GM19099 (cell line): ENCODE results near the gene KRT6B.

Experiments
- POLR2A ChIP-seq: IDR thresholded peaks from 3 replicates; pipeline ENCODE4 v1.6.1; 2011; ENCODE audit warnings: low read depth; ENCODE audit not compliant: insufficient read length; ENCODE audit errors: extremely low read depth

The KRT6B gene

DNA sequence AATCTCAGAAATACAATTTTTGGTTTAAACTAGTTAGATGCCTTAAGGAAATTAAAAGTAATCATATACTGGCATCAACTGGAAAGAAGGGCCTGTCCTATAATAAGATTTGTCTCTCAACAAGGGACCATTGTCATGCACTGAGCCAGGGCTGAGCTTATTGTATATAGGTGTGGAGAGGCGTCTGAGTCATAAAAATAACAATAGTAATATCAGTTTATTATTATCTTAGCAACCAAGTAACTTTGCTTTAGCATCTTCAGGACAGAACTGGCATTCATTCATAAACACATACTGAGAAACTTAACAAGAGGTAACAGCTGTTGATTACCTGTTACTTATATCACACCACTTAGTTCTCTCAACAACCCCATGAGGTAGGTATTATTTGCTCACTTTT is 24.9 kb downstream of the KRT6B start:
- TF ChIP-seq POLR2A, result no peak

DNA sequence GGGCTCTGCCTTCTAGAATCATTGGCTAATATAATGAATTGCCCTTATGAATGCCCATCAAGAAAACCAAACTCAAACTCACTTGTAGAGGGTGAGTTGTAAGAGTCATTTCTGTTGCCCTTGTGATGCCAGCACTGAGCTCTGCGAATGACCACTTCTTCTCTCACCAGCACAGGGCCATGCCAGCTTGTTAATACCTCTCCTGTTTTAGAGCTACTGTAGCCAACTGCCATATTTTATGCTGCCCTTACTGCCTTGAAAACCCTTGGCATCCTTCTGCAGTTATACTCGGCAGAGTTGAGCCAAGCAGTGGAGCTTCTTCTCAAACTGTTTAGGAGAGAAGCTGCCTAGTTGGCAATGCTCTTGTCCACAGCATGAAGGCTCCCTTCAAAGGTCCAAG is 25.9 kb downstream of the KRT6B start:
- no peak for TF ChIP-seq POLR2A

DNA sequence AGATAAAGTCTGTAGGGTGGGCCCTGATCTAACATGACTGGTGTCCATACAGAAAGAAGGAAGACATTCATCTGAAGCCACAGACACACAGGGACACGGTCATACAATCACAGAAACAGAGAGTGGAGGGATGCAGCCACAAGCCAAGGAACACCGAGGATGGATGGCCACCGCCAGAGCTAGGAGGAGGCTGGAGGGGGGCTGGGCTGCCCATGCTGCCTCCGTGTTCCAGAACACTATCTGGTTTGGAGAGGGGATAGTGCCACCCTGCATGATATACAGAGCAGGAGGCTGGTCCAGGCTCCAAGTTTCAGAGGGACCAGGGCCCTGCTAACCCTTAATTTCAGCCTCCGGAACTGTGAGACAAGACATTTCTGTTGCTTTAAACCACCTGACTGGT is 26.5 kb downstream of the KRT6B start:
- TF ChIP-seq POLR2A, result no peak

DNA sequence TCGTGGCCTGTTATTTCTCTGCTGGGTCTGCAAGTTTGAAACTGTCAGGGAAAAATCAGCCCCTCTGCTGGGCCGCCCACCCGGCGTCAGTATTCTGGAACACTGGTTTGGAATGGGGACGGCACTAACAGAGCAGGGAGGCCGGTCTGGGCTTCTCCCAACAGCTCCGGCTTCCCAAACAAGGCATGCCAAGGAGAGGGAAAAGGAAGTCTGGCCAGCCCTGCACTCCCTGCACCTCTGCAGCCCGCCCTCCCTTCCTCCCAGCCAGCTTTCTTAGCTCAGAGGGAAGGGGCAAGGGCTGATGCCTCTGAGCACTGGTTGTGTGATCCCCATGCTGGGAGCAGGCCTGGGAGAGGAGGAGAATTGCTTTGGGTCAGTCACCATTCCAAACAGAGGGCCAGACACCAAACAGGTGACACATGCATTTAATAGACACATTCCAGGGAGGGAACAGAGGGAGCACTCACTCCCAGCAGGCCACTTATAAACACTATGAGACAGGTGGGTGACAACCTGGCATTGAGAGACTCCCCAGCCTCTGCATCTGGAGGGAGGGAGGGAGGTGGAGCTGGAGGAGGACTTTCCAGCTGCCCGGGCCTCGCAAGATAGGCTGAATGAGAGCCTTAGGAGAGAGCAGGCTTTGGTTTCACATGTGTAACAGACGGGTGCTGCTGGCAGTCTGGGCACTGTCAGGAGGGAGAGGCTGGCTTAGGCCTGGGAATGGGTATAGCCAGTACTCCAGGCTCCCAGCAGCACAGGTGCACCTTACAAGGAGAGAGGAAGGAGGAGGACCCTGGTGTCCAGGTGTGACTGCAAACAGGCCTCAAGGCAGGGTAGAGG is 28.1 kb downstream of the KRT6B start:
- no peak for TF ChIP-seq POLR2A

DNA sequence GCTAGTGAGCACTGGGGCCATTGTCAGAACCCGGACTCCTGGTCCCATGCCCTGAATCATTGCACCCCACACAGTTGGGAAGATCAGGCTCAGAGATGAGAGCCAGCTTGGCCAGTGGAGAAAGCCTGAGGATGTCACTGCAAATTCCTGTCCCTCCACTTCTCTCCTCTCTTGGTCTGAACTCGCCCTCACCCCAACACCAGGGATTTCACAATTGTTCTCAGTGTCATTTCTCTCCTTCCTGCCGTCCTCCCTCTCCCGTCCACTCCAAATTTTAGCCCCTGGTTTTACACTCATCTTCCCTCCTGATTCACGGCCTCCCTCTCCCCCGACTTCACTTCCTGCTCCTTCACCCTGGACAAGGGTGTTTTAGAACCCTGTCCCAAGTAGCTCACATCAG is 28.9 kb downstream of the KRT6B start:
- TF ChIP-seq POLR2A, result no peak

DNA sequence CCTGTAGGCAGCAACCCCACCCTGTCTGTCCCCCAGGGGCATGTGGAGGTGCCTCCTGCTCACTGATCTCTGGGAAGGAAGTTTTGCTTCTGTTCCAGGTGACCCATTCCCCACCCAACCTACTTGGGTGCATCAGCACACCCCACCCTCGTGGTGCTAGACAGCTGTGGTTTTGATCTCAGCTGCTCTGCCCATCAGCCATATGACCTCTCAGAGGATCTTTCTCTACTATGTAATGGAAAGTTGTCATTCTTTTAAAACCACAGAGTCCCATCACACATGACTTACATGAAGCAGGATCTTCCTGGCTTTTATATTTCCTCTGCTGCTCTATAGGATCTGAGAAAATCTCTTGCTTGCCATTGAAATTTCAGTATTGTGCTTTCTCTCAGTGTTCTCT is 32.3 kb downstream of the KRT6B start:
- TF ChIP-seq POLR2A, result no peak

DNA sequence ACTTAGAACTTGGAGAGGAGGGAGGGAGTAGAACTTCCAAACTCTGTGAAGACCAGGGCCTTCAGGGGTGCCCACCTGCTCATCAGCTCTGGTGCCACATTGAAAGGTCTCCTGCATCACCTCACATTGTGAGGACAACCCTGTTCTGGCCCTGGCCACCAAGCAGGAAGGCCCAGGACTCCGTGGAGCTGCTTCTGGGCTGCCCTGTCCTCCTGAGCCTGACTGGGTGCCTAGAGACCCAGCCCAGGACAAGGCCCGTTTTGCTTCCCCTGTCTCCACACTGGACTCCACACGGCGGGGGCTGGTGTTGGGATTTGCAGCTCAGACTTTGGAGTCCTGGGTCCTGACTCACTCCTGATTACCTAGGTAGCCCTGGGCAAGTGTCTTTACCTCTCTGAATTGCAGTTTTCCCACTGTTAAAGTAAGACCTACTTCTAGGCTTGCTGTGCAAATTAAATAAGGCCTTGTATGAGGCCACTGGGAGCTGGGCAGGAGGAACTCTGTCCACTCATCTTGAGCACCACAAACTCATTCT is 33.3 kb downstream of the KRT6B start:
- no peak for TF ChIP-seq POLR2A

DNA sequence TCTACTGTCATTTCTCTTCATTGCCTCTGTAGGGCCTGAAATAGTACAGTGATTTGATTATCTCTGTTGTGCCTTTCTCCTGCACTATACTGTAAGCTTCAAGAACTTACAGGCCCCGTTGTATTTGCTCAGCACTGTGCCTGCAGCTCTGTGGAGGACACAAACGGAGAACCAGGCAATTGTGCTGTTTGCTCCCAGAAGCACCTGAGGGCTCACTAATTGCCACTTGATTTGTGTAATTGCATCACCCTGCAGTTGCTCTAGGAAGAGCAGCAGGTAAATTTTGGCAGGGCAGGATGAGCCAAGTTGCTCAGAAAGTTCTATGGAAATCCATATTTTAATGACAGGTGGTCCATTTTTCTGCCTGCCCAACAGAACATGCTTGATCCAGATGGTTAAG is 34.2 kb downstream of the KRT6B start:
- TF ChIP-seq POLR2A, result no peak

DNA sequence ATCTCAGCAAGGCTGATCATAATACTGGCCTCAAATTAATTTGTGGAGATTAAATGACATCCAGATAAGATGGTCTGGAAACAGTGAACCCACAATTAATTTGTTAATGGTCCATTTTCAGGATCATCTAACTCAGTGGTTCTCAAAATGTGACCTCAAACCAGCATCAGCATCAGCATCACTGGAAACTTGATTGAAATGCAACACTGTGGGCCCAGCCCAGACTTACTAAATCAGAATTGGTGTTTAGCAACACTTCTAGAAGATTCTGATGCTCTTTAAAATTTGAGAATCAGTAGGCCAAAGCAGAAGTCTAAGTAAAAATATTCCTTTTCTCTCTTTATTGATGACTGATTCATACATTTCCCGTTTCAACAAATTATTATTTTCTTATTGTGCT is 35.2 kb downstream of the KRT6B start:
- TF ChIP-seq POLR2A, result no peak

DNA sequence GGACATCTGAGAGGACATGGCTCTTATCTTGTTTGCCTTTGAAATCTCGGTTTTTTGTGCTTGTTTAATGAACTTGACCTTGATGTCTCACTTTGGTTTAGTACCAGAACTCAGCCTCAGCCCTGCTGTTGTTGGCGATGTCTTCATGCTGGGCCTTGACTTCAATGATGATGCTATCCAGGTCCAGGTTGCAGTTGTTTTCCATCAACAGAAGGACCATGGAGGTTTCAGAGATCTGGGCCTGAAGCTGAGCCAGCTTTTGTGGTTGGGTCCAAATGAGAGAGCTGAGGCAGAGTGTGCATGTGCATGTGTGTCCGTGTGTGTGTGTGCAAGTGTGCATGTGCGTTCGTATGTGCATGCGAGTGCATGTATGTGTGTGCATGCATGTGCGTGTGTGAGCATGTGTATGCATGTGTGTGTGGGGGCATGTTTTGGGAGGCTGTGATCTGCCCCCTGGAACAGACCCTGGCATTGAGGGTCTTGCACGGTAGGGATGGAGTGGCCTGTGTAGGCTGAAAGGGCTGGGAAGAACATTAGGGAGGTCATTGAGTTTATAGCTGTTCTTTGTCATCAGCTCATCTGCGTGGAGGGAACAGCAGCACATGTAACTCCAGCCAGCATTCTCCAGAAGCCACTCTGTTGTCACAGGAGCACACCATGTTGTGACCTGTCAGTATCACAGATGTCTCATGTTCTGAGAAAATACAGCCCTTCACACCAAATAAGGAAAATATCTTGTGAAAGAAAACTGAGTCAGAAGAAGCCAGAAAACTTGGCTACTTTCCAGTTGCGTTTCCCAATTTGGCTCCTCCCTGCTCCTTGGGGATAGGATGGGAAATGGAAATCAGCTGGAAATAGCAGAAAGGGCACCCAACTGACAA is 35.8 kb downstream of the KRT6B start:
- no peak for TF ChIP-seq POLR2A

DNA sequence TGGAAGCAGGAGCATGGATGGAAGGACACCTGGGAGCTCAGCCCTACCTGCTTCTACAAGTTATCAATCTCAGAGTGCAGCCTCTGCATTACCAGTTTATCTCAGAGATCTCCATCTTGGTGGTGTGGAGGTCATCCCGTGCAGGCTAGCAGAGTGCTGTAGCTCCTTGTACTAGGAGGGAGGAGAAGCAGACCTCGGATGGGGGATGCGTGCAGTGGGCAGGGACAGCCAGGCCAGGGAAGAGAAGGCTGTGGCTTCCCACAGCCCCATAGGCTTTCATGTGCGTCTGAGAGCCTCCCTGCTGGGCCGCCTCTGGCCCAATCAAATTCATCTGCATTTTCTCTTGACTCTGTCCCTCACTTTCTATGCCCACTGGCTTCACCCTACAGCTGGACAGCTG is 37.0 kb downstream of the KRT6B start:
- no peak for TF ChIP-seq POLR2A

DNA sequence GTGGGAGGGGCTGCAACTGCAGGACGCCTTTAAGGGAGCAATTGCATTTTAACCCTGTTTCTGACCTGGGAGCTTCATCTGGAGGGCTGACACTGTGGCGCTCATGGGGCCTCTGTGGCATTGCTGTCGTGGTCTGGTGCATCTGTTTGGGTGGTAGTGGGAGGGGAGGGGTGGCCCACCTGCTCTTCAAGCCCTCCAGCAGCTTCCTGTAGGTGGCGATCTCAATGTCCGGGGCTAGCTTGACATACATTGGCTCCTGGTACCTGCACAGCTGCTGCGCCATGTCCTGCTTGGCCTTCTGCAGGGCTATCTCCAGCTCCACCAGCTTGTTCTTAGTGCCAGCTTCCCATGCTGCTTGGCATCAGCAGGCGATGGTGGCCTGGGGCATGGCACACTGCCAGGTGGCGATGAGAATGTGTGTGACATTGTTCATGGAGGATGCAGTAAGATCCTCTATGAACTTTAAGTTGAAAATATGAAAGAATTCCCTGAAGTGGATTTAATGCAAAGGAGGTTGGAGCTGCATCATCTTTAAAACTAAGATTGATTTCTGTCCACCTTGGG is 38.1 kb downstream of the KRT6B start:
- TF ChIP-seq POLR2A, result no peak

DNA sequence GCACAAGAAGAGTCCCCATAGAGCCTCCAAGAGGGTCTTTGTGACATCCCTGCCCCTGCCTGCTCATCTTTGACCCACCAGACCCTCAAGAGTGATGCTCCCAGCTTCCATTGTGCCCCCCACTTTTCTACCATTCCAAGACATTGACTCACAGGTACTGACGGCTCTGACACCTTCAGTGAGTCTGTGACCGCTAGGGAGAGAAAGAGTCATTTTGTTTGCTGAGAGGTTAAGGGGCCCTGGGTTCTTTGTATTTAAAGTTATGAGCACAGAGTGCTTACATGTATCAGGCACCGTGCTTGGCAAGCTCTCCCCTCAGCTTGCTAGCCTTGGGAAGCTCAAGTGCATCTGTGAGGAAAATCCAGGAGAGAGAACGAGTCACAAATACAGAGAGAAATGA is 38.7 kb downstream of the KRT6B start:
- no peak for TF ChIP-seq POLR2A

DNA sequence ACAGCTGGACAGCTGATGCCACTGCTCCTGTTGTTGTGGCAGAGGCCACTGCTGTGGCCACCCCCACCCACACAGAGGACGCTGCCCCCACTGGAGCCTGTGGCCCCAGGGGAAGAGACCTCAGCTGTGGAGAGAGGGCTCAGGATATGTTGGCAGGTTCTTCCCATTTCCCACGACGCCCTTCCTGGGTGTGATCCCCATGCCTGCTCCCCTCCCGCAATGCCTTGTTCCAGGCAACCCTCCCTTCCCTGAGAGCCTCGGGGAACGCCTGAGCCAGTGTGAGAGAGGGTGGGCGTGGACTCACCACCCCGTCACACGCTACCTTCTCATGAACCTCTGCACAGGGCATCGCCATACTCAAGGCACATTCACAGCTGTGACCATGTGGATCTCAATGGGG is 40.1 kb downstream of the KRT6B start:
- TF ChIP-seq POLR2A, result no peak

DNA sequence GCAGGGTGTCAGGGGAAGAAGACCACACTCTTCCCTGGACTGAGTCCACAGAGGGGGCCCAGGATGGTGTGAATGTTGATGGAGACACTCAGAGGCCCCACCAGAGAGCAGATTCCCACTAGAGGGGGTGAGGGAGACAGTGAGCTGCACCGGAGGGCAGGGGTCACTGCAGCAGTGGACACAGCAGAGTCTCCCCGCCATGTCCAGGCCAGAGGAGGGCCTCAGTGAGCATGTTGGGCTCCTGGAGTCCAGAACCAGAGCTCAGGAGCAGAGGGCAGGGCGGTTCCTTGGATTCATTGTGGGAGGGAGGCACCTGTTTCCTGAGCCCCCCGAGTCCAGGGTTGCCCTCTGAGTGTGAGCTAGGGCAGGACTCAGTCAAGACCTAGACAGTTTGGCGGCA is 44.0 kb downstream of the KRT6B start:
- no peak for TF ChIP-seq POLR2A
